Measurements from ENCODE around the gene ERCC4. TPM values are rescaled to one million over a fixed set of nuclear protein-coding genes. Genes with fewer than 3 reads are reported as not detected.

Gene ERCC4
- total and polyA plus RNA-seq, 7 donors = 0.60 to 11.4 (median 7.7) TPM

DNA sequence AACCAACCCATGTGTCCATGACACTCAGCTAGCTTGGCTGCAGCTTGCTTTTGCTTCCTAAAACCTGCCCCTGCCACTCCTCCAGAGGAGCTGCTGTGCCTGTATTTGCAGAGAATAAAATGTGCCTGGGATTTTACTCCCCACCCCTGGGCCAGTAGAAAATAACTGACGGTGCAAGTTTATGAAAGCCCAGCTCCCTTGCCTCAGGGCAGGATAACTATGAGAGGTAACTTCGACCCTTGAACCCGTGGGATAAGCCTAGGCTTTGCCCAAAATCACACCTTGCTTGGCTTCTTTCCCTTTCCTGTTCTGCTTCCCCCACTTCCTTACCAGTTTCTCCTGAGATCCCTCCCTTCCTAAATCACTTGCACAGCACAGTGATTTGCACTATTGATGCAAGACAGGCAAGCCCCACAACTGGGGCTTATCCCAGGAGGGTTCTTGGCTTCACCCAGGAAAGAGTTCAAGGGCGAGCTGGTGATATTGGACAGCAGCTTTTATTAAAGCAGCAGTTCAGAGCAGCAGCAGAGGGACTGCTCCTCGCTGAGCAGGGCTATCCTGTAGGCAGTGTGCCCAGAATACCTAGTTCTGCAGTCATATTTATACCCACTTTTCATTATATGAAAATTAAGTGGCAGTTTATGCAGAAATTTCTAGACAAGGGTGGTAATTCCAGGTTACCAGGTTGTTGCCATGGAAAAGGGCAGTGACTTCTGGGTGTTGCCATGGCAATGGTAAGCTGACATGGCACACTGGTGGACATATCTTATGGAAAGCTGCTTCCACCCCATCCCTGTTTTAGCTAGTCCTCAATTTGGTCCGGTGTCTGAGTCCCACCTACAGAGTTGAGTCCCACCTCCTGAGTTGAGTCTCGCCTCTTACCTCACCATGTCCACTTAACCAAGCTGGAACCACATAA is 6.3 kb upstream of the ERCC4 start:
- no peaks in the 10 kb centered on the region for H3K27me3 ChIP-seq
- no peak overlapping the region for H3K27ac ChIP-seq
- H3K9me3 ChIP-seq = peaks cover 0 to 2% (median 0%) of the 10 kb centered on the region in 4 donors
- TF ChIP-seq POLR2A (IDR thresholded peaks at IDR 0.05) (no peak), POLR2AphosphoS5 (IDR thresholded peaks at IDR 0.05) (no peak), EP300 (IDR thresholded peaks at IDR 0.05) (no peak)
- TF ChIP-seq, protein P1, sequence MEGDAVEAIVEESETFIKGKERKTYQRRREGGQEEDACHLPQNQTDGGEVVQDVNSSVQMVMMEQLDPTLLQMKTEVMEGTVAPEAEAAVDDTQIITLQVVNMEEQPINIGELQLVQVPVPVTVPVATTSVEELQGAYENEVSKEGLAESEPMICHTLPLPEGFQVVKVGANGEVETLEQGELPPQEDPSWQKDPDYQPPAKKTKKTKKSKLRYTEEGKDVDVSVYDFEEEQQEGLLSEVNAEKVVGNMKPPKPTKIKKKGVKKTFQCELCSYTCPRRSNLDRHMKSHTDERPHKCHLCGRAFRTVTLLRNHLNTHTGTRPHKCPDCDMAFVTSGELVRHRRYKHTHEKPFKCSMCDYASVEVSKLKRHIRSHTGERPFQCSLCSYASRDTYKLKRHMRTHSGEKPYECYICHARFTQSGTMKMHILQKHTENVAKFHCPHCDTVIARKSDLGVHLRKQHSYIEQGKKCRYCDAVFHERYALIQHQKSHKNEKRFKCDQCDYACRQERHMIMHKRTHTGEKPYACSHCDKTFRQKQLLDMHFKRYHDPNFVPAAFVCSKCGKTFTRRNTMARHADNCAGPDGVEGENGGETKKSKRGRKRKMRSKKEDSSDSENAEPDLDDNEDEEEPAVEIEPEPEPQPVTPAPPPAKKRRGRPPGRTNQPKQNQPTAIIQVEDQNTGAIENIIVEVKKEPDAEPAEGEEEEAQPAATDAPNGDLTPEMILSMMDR (IDR thresholded peaks at IDR 0.05) = no peak
- no peaks in the 10 kb centered on the region for H3K36me3 ChIP-seq
- no peak for DNase-seq
- no peak overlapping the region for H3K4me3 ChIP-seq
- intact Hi-C loops (cut with DNase I) = no loop called here
- peaks cover 0 to 14% (median 3%) of the 10 kb centered on the region in 4 donors for H3K4me1 ChIP-seq
- 55 to 72% methylated on average over 7 of the region's 7 CpGs for WGBS, 2 donors

- peaks cover 0 to 2% (median 0%) of the 10 kb centered on the region in 4 donors for H3K9me3 ChIP-seq
- no peak for DNase-seq
- intact Hi-C loops (cut with DNase I) = no loop called here
- no peak for TF ChIP-seq POLR2A (IDR thresholded peaks at IDR 0.05)
- TF ChIP-seq, protein P1 (IDR thresholded peaks at IDR 0.05) = no peak
- WGBS, 2 donors = 81 to 88% methylated on average over 10 of the region's 10 CpGs
- H3K36me3 ChIP-seq = no peaks in the 10 kb centered on the region
- H3K4me1 ChIP-seq = peaks cover 0 to 16% (median 6%) of the 10 kb centered on the region in 4 donors
- no peak overlapping the region for H3K27ac ChIP-seq
- no peak overlapping the region for H3K4me3 ChIP-seq
- no peaks in the 10 kb centered on the region for H3K27me3 ChIP-seq
Measured at GRCh38 chr16:13915033-13915635, 4.8 kb upstream of the ERCC4 start.

GRCh38 chr16:13919330-13919682 is 648 bp upstream of the ERCC4 start:
- H3K36me3 ChIP-seq = peaks cover 0 to 11% (median 3%) of the 10 kb centered on the region in 4 donors
- DNase-seq = no peak
- H3K27ac ChIP-seq = peak overlapping the region; percentile 61 to 83 (median 63)
- no peak for TF ChIP-seq POLR2A (IDR thresholded peaks at IDR 0.05)
- TF ChIP-seq, protein P1 (IDR thresholded peaks at IDR 0.05) = no peak
- TF ChIP-seq EP300 (IDR thresholded peaks at IDR 0.05) = no peak
- no peak for TF ChIP-seq POLR2AphosphoS5 (IDR thresholded peaks at IDR 0.05)
- H3K4me3 ChIP-seq = peak overlapping the region in 3 of 4 donors; percentile 25 to 87 (median 30)
- no peaks in the 10 kb centered on the region for H3K27me3 ChIP-seq
- intact Hi-C loops (cut with DNase I) = loop anchor here (1.0 to 2.0 kb wide), 2 partner anchors 53 to 366 kb away; no protein-coding TSS in a partner anchor
- no peaks in the 10 kb centered on the region for H3K9me3 ChIP-seq
- 0 to 1% methylated on average over 3 of the region's 3 CpGs for WGBS, 2 donors
- peaks cover 0 to 30% (median 18%) of the 10 kb centered on the region in 4 donors for H3K4me1 ChIP-seq

DNA sequence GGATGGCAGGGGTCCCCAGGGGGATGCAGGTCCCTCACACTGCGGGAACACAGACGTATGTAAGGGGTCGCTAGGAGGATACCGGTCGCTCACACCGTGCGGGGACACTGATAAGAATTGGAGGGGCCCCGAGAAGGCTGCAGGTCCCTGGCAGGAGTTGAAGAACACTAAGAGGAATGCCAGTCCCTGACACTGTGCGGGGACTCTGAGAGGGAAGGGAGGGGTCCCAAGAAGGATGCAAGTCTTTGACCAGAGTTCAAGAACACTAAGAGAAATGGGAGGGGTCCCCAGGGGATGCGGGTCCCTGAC is 510 bp downstream of the ERCC4 start:
- H3K36me3 ChIP-seq = peaks cover 0 to 11% (median 3%) of the 10 kb centered on the region in 4 donors
- DNase-seq = no peak
- H3K4me1 ChIP-seq = peaks cover 0 to 30% (median 18%) of the 10 kb centered on the region in 4 donors
- intact Hi-C loops (cut with DNase I) = loop anchor here (5.0 to 10.0 kb wide), 5 partner anchors 152 to 607 kb away; partner anchors contain the start of gene MRTFB
- no peaks in the 10 kb centered on the region for H3K27me3 ChIP-seq
- no peaks in the 10 kb centered on the region for H3K9me3 ChIP-seq
- 1 to 2% methylated on average over 10 of the region's 10 CpGs for whole genome bisulfite sequencing, 2 donors
- peak overlapping the region; percentile 77 to 85 (median 83) for H3K27ac ChIP-seq
- no peak for TF ChIP-seq POLR2AphosphoS5 (IDR thresholded peaks at IDR 0.05)
- peak overlapping the region; percentile 78 to 89 (median 88) for H3K4me3 ChIP-seq

GRCh38 chr16:13921328-13921727 is 1.4 kb downstream of the ERCC4 start:
- TF ChIP-seq POLR2AphosphoS5 (IDR thresholded peaks at IDR 0.05) = no peak
- no peak for TF ChIP-seq POLR2A (IDR thresholded peaks at IDR 0.05)
- TF ChIP-seq EP300 (IDR thresholded peaks at IDR 0.05) = no peak
- TF ChIP-seq, protein P1 (IDR thresholded peaks at IDR 0.05) = no peak
- intact Hi-C loops (cut with DNase I) = loop anchor here (5.0 to 10.0 kb wide), 5 partner anchors 151 to 606 kb away; partner anchors contain the start of gene MRTFB
- Histone ChIP-seq H3K36me3 (peaks cover 0 to 11% (median 4%) of the 10 kb centered on the region in 4 donors), H3K27me3 (no peaks in the 10 kb centered on the region), H3K4me1 (peaks cover 0 to 30% (median 18%) of the 10 kb centered on the region in 4 donors), H3K27ac (peak overlapping the region in 1 of 4 donors; percentile 83), H3K9me3 (no peaks in the 10 kb centered on the region), H3K4me3 (no peak overlapping the region)
- WGBS, 2 donors = 89 to 91% methylated on average over 2 of the region's 2 CpGs
- DNase-seq = no peak
